SW 1271 (cell line): ENCODE measurements around the gene CRIM1.

Experiments
- DNase-seq, 2 experiments: peaks; one replicate each; lab custom pipeline; 2025; lab: John Stamatoyannopoulos, UW

The CRIM1 gene

GRCh38 chr2:36520431-36520830, 164.9 kb downstream of the CRIM1 start:
- no peak for DNase-seq

- no peak for DNase-seq
These were observed 167.6 kb downstream of the CRIM1 start for GRCh38 chr2:36523153-36523552.

GRCh38 chr2:36525245-36525644, 169.7 kb downstream of the CRIM1 start:
- DNase-seq, result no peak

GRCh38 chr2:36526226-36526625, 170.6 kb downstream of the CRIM1 start:
- DNase-seq, result no peak

GRCh38 chr2:36528274-36528673, 172.7 kb downstream of the CRIM1 start:
- no peak for DNase-seq

GRCh38 chr2:36528766-36529392, 173.3 kb downstream of the CRIM1 start:
- DNase-seq, result no peak

GRCh38 chr2:36530178-36530982, 174.8 kb downstream of the CRIM1 start:
- DNase-seq, result no peak

- no peak for DNase-seq
These were observed 175.4 kb downstream of the CRIM1 start for GRCh38 chr2:36530983-36531354.

- DNase-seq, result no peak
These were observed 178.8 kb downstream of the CRIM1 start for GRCh38 chr2:36534275-36534799.

GRCh38 chr2:36535099-36535498, 179.5 kb downstream of the CRIM1 start:
- DNase-seq, result no peak

GRCh38 chr2:36536776-36537175, 181.2 kb downstream of the CRIM1 start:
- no peak for DNase-seq

GRCh38 chr2:36538335-36538734, 182.8 kb downstream of the CRIM1 start:
- no peak for DNase-seq

GRCh38 chr2:36539631-36540030, 184.1 kb downstream of the CRIM1 start:
- no peak for DNase-seq

GRCh38 chr2:36540986-36541754, 185.6 kb downstream of the CRIM1 start:
- no peak for DNase-seq

GRCh38 chr2:36541891-36542595, 186.5 kb downstream of the CRIM1 start:
- no peak for DNase-seq

GRCh38 chr2:36544638-36545338, 189.2 kb downstream of the CRIM1 start:
- DNase-seq, result peak in 1 of 2 experiments; percentile 39

GRCh38 chr2:36545871-36546416, 190.4 kb downstream of the CRIM1 start:
- no peak for DNase-seq

- DNase-seq, result no peak
These were observed 192.3 kb downstream of the CRIM1 start for GRCh38 chr2:36547906-36548305.

GRCh38 chr2:36549165-36549574, 193.6 kb downstream of the CRIM1 start:
- DNase-seq, result peak; percentile 29 to 49

GRCh38 chr2:36550006-36550405, 194.4 kb downstream of the CRIM1 start:
- DNase-seq, result no peak

- no peak for DNase-seq
These were observed 198.1 kb downstream of the CRIM1 start for GRCh38 chr2:36553683-36554082.
